Nephron progenitor cell (in vitro differentiated cells): ENCODE data around the gene BPIFB4.
A peak's percentile ranks its signal among the peaks of the same experiment; 100 is the strongest.
"Not testable (repeated sequence)": the region's sequence is repeated elsewhere in the genome, so short reads cannot be mapped to it uniquely, and the experiment has no call there.

Experiments
- DNase-seq: peaks from one replicate; pipeline ENCODE4 v3.0.0; 2021
- H3K27ac Mint-ChIP-seq: 2 replicates; pipeline ENCODE4 v1.8.0; 2021; ENCODE audit warnings: mild to moderate bottlenecking, moderate library complexity, mixed read lengths
- H3K27me3 Mint-ChIP-seq: 2 replicates; pipeline ENCODE4 v1.8.0; 2021; ENCODE audit warnings: mild to moderate bottlenecking, low read depth, mixed read lengths; ENCODE audit not compliant: poor library complexity
- H3K36me3 Mint-ChIP-seq: 2 replicates; pipeline ENCODE4 v1.8.0; 2021; ENCODE audit warnings: low read depth, mixed read lengths
- H3K4me1 Mint-ChIP-seq: 2 replicates; pipeline ENCODE4 v1.8.0; 2021; ENCODE audit warnings: mixed read lengths
- H3K4me3 Mint-ChIP-seq: 2 replicates; pipeline ENCODE4 v1.8.0; 2021; ENCODE audit warnings: mild to moderate bottlenecking, moderate library complexity, mixed read lengths
- H3K9me3 Mint-ChIP-seq: 2 replicates; pipeline ENCODE4 v1.8.0; 2021; ENCODE audit warnings: mild to moderate bottlenecking, moderate library complexity, mixed read lengths
- CTCF ChIP-seq: fragments of 200-600 bp; sonication (generic); IDR thresholded peaks from 2 replicates; pipeline ENCODE4 v1.5.0; 2021; ENCODE audit warnings: antibody characterized with exemption

BPIFB4 gene

GRCh38 chr20:33104336-33104735 is 24.9 kb downstream of the BPIFB4 start:
- Mint-ChIP-seq H3K36me3 (no peaks in the 10 kb centered on the region), H3K27me3 (peaks cover 17% of the 10 kb centered on the region), H3K9me3 (no peaks in the 10 kb centered on the region), H3K4me1 (peaks cover 14% of the 10 kb centered on the region), H3K4me3 (no peak overlapping the region), H3K27ac (no peak overlapping the region)
- TF ChIP-seq CTCF: no peak
- DNase-seq: no peak

GRCh38 chr20:33105316-33105924 is 26.0 kb downstream of the BPIFB4 start:
- no peaks in the 10 kb centered on the region for H3K36me3 Mint-ChIP-seq

GRCh38 chr20:33106058-33106620 is 26.7 kb downstream of the BPIFB4 start:
- Mint-ChIP-seq H3K27ac (peak overlapping the region; percentile 17), H3K4me1 (peaks cover 14% of the 10 kb centered on the region), H3K27me3 (peaks cover 13% of the 10 kb centered on the region)
- not testable (repeated sequence) for H3K9me3 Mint-ChIP-seq, DNase-seq, H3K36me3 Mint-ChIP-seq, H3K4me3 Mint-ChIP-seq

More at GRCh38 chr20:33105316-33105924, 26.0 kb downstream of the BPIFB4 start:
- TF ChIP-seq CTCF: no peak
- no peak for DNase-seq
- Mint-ChIP-seq H3K27ac (peak overlapping the region; percentile 26), H3K4me3 (no peak overlapping the region), H3K4me1 (peaks cover 14% of the 10 kb centered on the region), H3K27me3 (peaks cover 13% of the 10 kb centered on the region), H3K9me3 (no peaks in the 10 kb centered on the region)

- Mint-ChIP-seq H3K9me3 (peaks cover 11% of the 10 kb centered on the region), H3K4me1 (peaks cover 14% of the 10 kb centered on the region), H3K27ac (no peak overlapping the region), H3K4me3 (no peak overlapping the region), H3K36me3 (no peaks in the 10 kb centered on the region), H3K27me3 (peaks cover 13% of the 10 kb centered on the region)
- DNase-seq: no peak
- TF ChIP-seq CTCF: no peak
Measured at GRCh38 chr20:33108661-33109060, 29.2 kb downstream of the BPIFB4 start.

GRCh38 chr20:33110147-33110825 is 30.8 kb downstream of the BPIFB4 start:
- no peak for DNase-seq
- Mint-ChIP-seq H3K27me3 (peaks cover 13% of the 10 kb centered on the region), H3K4me3 (no peak overlapping the region), H3K4me1 (peaks cover 10% of the 10 kb centered on the region), H3K36me3 (no peaks in the 10 kb centered on the region), H3K27ac (no peak overlapping the region), H3K9me3 (peaks cover 22% of the 10 kb centered on the region)
- no peak for TF ChIP-seq CTCF

GRCh38 chr20:33111306-33111705 is 31.9 kb downstream of the BPIFB4 start:
- no peak for DNase-seq
- no peak overlapping the region for H3K4me3 Mint-ChIP-seq
- no peaks in the 10 kb centered on the region for H3K4me1 Mint-ChIP-seq
- no peak for TF ChIP-seq CTCF
- no peaks in the 10 kb centered on the region for H3K36me3 Mint-ChIP-seq
- H3K9me3 Mint-ChIP-seq: peaks cover 28% of the 10 kb centered on the region
- H3K27me3 Mint-ChIP-seq: peaks cover 13% of the 10 kb centered on the region
- no peak overlapping the region for H3K27ac Mint-ChIP-seq
